NOMO-1 (cell line): ENCODE results near the gene MAPKAPK2.

Experiments
- DNase-seq, 2 experiments: peaks; one replicate each; lab custom pipeline; 2025; ENCODE audit not compliant: unreplicated experiment in 2 of 2; lab: John Stamatoyannopoulos, UW

The MAPKAPK2 gene

GRCh38 chr1:206700445-206701036, 15.8 kb downstream of the MAPKAPK2 start:
- DNase-seq, result no peak

DNA sequence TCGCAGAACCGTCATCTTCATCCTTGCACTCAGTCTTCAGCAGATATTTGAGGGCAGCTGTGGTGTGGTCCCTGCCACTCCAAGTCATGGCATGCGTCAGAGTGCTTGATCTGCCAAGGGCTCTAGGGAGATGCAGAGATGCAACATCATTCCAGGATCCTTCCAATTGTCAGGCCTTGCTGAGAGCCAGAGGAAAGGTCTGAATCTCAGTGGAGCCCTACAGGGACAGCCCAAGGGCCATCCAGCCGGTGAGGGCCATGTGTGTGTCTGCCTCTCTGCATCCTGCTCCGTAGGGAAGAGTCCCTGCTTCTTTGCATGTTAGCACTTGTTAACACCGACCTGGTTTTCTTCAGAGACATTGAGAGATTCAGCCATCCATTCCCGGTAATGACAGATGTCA, 17.6 kb downstream of the MAPKAPK2 start:
- no peak for DNase-seq

DNA sequence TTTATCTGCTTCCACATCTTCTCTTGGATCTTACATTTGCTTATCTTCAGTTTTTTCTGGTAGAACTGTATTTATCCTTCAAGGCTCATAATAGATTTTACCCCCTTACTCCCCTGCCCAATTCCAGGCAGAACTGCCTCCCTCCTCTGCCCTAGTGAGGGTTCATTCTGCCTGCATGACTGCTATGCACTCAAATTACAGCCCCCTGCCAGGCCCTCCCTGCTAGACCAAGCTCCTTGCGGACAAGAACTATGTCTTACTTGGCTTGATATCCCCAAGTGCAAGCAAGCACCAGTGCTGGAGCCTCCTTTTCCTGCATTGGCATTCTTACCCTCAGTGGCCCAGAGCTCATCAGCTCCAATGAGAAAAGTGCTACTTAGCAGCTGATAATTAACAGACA, 18.1 kb downstream of the MAPKAPK2 start:
- no peak for DNase-seq

GRCh38 chr1:206703661-206704060, 19.0 kb downstream of the MAPKAPK2 start:
- no peak for DNase-seq

DNA sequence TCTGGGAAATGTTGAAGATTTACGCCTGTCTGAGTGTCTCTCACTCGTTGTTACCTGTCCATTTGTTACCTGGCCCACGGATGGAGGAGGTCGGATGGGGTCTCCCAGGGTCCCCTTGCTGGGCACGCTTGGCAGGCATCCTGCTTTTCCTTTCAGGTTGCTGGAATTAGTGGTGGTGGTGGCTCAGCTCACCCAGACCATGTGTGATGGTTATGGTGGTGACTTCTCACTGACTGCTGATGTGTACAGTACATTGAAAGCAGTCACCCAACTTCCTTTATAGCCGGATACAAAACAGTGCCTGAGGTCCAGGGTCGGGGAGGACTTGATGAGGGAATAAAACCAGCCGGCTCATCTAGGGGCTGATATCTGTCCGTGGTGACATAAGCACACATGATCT, 19.5 kb downstream of the MAPKAPK2 start:
- no peak for DNase-seq

- DNase-seq, result no peak
These were observed 20.5 kb downstream of the MAPKAPK2 start for GRCh38 chr1:206705191-206705590.

GRCh38 chr1:206705726-206706297, 21.1 kb downstream of the MAPKAPK2 start:
- no peak for DNase-seq

DNA sequence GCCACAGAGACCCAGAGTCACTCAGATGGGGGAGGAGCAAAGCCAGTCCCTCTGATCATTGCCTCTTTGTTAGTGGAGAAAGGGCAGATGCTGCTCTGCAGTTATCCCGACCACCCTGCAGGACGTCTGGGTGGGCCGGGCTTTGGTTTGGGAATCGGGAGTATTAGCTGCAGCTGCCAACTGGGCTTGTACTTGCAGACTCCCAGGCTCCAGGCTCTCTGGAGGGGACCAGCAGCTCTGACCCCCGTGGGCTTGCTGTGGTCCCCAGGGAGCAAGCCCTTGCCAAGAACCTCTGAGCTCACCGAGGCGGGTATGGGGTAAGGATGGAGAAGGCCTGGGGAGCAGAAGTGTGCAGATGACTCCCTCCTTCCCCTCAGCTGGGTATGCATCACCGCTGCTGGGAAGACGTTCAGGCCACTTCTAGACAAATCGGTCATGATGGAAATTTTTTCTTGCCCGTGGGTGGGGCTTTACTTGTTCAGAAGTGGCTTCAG, 21.6 kb downstream of the MAPKAPK2 start:
- DNase-seq, result no peak

- DNase-seq, result no peak
These were observed 22.2 kb downstream of the MAPKAPK2 start for GRCh38 chr1:206706806-206707366.

GRCh38 chr1:206708058-206708457, 23.4 kb downstream of the MAPKAPK2 start:
- DNase-seq, result peak; percentile 49 to 58

GRCh38 chr1:206708882-206709281, 24.2 kb downstream of the MAPKAPK2 start:
- DNase-seq, result no peak

- no peak for DNase-seq
These were observed 24.6 kb downstream of the MAPKAPK2 start for GRCh38 chr1:206709322-206709721.

GRCh38 chr1:206709772-206710459, 25.2 kb downstream of the MAPKAPK2 start:
- DNase-seq, result no peak

- no peak for DNase-seq
These were observed 25.7 kb downstream of the MAPKAPK2 start for GRCh38 chr1:206710460-206710823.

- no peak for DNase-seq
These were observed 28.4 kb downstream of the MAPKAPK2 start for GRCh38 chr1:206713070-206713469.

DNA sequence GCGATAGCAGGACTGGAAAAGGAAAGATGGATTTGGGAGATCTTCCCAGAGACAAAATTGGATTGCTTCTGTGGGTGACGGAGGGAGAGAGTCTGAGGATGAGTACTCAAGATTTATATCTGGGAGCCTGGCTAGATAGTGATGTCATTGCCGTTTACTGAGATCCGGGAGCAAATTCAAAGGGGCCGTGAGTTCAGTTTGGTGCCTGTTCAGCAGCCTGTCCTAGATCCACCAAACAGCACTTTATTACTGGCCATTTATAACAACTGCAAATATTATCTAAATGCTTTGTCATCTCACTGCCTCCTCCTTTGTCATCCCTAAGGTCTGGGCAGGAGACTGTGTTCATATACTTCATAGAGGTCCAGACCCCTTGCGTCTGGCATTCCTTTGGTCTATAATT, 29.2 kb downstream of the MAPKAPK2 start:
- no peak for DNase-seq

DNA sequence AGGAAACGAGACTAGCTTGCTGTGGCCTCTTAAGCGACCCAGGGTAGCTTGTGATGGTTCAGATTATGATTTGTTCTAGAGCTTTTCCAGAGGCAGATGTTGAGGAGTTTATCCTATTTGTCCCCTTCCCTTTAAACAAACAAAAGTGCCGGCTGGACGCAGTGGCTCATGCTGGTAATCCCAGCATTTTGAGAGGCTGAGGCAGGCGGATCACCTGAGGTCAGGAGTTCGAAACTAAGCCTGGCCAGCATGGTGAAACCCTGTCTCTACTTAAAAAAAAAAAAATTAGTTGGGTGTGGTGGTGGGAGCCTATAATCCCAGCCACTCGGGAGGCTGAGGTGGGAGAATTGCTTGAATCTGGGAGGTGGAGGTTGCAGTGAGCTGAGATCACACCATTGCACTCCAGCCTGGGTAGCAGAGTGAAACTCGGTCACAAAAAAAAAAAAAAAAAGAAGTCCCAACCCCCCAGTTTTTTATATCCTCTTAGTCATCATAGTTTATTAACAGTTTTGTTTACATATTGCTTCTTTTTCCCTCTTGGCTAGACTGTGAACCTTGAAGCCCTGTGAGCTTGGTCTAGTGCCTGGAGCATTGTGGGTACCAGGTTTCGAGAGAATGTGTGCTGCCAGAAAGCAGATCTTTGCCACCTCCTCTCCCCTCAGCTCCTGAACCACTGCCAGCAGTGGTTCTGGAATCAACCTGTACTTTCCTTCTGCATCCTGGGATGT, 29.8 kb downstream of the MAPKAPK2 start:
- no peak for DNase-seq

- DNase-seq, result no peak
These were observed 30.4 kb downstream of the MAPKAPK2 start for GRCh38 chr1:206715120-206715519.

DNA sequence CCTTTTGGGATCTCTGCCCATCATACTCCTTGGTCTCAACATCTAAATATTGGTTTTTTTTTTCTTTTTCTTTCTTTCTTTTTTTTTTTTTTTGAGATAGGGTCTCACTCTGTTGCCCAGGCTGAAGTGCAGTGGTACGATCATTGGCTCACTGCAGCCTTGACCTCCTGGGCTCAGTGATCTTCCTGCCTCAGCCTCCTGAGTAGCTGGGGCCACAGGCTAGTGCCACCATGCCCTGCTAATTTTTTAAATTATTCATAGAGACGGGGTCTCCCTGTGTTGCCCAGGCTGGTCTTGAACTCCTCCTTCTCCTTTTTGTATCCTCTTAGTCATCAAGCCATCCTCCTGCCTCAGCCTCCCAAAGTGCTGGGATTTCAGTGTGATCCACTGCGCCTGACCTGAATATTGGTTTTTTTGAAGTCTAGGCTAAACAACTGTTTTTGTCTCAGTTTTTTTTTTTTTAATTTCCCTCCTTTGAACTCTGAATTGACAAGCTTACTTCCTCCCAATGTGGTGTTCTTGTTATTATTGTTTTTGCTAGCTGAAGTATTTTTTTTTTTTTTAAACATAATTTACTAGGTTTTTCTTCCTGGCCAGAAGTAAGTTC, 30.9 kb downstream of the MAPKAPK2 start:
- no peak for DNase-seq

- no peak for DNase-seq
These were observed 31.6 kb downstream of the MAPKAPK2 start for GRCh38 chr1:206716159-206716869.
